Smooth muscle cell of trachea (primary cell): ENCODE measurements around the gene CDH16. TPM values are rescaled to one million over a fixed set of nuclear protein-coding genes. Genes with fewer than 3 reads are reported as not detected.

Source experiments
- total RNA-seq: library from RNA; depleted of rRNA; stranded (reverse); fragments of >200 nt; gene quantifications from 2 replicates; pipeline ENCODE4 v1.2.1, GENCODE V29; 2014

CDH16 gene, protein sequence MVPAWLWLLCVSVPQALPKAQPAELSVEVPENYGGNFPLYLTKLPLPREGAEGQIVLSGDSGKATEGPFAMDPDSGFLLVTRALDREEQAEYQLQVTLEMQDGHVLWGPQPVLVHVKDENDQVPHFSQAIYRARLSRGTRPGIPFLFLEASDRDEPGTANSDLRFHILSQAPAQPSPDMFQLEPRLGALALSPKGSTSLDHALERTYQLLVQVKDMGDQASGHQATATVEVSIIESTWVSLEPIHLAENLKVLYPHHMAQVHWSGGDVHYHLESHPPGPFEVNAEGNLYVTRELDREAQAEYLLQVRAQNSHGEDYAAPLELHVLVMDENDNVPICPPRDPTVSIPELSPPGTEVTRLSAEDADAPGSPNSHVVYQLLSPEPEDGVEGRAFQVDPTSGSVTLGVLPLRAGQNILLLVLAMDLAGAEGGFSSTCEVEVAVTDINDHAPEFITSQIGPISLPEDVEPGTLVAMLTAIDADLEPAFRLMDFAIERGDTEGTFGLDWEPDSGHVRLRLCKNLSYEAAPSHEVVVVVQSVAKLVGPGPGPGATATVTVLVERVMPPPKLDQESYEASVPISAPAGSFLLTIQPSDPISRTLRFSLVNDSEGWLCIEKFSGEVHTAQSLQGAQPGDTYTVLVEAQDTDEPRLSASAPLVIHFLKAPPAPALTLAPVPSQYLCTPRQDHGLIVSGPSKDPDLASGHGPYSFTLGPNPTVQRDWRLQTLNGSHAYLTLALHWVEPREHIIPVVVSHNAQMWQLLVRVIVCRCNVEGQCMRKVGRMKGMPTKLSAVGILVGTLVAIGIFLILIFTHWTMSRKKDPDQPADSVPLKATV
- total RNA-seq: under 0.01 and 0.17 TPM in 2 replicates

DNA sequence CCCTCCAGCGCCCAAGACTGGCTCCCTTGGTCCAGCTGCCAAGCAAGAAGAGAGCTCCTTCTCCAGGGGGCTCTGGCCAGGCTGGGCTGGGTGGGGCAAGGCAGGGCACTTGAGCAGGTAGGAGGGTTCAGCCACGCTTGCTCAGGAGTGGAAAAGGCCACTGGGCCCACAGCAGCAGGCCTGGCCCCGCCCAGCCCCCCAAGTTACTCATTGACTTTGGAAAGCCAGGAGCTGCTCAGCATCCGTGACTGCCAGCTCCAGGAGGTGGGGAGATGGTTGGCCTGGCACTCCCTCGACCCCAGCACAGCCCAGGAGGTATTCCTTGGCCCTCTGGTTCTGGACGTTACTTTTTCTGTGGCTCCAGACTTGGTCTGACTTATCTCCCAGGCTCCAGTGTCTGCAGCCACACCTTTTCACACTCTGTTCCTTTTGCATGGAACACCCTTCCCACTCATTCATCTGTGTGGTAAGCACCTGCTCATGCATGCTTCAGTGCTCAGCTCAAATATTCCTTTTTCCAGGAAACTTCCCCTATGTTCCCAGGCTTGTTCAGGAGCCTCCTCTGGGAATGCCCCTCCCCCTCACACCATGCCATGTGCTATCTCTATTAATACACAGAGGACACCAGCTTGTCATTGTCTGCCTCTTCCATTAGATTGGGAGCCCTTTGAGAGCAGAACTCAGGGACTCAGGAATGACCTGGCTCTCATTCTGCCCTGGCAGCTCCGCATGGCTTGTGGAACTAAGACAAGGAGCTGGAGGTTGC lies at the start of gene CDH16:
TSS of gene CDH16 (minus strand) at position 83 of the 766 bp plus-strand sequence. CDS start 820 bp downstream, outside the sequence.

DNA sequence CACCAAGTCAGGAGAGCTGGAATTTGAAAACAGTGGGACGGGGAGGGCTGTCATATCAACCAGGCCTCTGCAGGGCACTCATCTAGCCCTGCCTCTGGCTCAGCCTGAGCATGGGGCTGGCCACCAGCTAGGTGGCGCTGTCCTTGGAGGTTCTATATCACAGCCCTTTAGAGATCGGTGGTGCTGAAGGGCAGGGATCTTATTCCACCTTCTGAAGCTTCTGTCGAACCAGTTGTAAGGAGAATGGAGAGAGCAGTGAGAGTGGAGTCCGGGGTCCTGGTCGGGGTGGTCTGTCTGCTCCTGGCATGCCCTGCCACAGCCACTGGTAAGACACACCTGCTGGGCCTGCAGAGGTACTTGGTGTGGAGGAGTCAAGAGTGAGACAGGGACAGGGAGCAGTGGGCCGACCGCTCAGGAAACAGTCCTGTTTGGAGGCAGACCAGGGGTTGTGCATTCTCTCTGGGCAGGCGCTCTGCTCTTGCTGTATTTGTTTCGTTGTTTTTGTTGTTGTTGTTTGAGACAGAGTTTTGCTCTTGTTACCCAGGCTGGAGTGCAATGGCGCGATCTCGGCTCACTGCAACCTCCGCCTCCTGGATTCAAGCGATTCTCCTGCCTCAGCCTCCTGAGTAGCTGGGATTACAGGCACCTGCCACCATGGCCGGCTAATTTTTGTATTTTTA lies 42.5 kb upstream of the CDH16 start, which contains the start of gene CES3:
TSS of gene CES3 (plus strand) at position 202 of the 680 bp plus-strand sequence. CDS start at position 244, 42 bp downstream.

DNA sequence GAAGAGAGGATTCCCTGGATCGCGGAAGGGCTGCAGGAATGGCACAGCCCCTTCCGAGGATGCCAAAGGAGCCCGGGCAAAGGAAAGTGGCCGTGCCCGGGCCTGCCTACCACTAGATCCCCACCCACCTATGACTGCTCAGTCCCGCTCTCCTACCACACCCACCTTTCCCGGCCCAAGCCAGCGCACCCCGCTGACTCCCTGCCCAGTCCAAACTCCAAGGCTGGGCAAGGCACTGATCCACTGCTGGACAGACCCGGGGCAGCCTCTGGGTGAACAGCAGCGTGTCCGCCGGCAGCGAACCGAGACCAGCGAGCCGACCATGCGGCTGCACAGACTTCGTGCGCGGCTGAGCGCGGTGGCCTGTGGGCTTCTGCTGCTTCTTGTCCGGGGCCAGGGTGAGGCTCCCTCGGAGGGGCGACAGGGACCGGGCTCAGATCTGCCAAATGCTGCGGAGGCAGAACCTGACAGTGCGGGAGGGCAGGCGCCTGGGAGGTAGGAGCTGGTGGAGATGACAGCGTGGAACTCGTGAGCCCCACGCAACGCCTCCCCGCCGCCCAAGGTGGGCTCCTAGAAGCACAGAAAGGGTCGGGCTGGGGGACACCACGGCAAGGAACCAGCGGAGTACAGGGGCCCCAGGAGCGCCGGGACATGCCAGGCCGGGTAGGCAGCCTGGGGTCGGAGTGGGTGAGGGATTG lies 16.8 kb upstream of the CDH16 start, which contains the start of gene CES2:
TSS of gene CES2 (plus strand) at position 203 of the 698 bp plus-strand sequence. CDS start at position 323, 120 bp downstream.

DNA sequence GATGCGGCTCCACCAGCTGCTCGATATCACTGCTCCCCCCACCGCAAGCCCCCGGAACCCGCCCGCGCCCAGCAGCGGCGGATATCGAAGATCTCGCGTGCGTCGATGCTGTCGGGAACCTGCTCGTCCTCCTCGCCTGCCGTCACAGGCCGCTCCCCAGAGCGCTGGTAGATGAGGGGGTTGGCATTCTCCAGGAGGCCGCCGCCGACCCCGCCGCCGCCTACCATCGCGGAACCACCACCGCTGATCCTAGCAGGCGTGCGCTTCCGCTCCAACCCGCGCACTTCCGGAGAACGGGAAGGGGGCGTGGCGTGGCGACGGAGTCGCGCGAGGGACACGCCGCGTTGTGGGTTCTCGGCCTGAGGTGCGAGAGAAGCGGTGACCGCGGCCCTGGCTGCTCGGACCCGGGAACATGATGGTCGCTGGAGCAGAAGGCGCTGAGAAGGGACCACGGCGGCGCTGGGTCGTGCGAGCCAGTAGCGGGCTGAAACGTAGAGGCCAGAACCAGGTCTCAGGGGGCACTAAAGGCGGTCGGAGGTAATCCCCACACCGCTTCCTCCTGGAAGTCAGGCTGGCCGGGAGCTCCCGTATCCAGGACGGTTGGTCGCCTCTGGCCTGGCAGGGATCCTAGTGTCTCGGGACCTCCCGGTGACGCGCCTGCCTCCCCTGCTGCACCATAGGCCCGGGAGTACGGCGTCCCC lies 15.6 kb upstream of the CDH16 start, which contains the start of gene CIAO2B:
TSS of gene CIAO2B (minus strand) at position 265 of the 701 bp plus-strand sequence. CDS start at position 227, 38 bp downstream.

DNA sequence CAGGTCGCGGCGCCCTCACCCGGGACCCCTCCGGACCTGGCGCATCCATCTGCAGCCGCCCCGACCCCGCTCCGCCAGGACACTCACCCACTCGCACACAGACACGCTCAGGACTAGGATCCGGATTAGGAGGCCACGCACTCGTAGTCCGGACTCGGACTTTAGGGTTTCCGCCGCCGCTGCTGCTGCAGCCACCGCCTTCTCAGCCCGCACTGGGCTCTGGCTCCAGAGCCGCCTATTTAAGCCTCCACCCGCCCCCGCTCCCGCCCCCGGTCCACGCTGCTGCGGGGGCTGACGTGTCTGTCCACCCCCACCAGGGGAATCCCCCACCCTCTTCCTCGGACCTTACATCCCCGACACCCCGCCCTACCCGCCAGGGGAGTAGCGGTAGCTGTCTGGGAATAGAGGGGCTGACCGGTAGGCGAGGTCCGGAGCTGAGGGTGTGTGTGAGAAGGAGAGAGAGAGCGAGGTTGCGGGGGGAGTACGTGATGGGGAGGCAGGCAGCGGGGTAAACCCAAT lies 6.7 kb upstream of the CDH16 start, which contains the start of gene RRAD:
TSS of gene RRAD (minus strand) at position 214 of the 519 bp plus-strand sequence. CDS start 356 bp downstream, outside the sequence.

DNA sequence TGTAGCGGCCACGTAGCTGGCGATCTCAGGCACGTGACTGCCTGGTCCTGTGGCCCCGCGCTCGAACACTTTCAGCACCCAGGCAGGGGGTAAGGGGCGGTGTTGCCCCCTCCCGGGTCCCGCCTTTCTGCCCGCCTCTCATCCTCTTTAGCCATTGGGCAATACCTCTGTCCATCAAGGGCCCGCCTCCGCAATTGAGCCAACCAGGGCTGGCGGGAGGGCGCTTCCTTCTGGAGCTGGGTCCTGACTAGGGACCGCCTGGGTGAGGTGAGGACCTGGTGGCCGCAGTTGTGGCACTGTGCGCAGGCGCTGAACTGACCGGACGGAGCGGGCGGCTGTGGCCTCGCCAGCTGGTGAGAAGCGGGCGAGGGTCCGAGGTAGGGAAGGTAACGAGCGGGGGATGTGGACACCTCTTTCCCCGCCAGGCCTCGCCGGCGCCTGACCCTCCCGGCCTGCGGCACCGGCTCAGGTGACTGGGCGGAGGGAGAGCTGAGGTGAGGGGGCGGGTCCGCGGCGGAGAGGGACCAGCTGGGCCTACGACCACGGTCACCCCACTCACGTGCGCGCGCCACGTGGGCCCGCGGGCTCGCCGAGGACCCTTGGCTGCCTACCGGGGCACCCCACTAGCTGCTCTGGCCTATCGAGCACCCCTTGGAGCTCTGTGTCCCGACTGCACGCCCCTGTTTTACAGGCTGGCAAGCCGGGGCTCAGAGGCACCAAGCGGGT lies 38.2 kb downstream of the CDH16 start, which contains the start of gene PDP2:
TSS of gene PDP2 (plus strand) at position 228 of the 726 bp plus-strand sequence. CDS start 3,770 bp downstream, outside the sequence.

Other genes starting within 250 kb of the CDH16 start
- gene CMTM4, start 222.1 kb downstream of the CDH16 start, total RNA-seq: 7.7 and 8.9 TPM in 2 replicates
- gene DYNC1LI2, start 167.3 kb downstream of the CDH16 start, total RNA-seq: 179 and 194 TPM in 2 replicates
- gene TERB1, start 117.3 kb downstream of the CDH16 start, total RNA-seq: not detected in 2 replicates
- gene NAE1, start 87.9 kb downstream of the CDH16 start, total RNA-seq: 53.1 and 78.5 TPM in 2 replicates
- not detected in 2 replicates for gene CA7, start 74.5 kb downstream of the CDH16 start, total RNA-seq
- 6.1 and 14.5 TPM in 2 replicates for gene PDP2, start 38.4 kb downstream of the CDH16 start, total RNA-seq
- 1.7 and 26.5 TPM in 2 replicates for gene RRAD, start 6.7 kb upstream of the CDH16 start, total RNA-seq
- gene CIAO2B, start 15.5 kb upstream of the CDH16 start, total RNA-seq: 127 and 153 TPM in 2 replicates
- 26.3 and 56.6 TPM in 2 replicates for gene CES2, start 16.6 kb upstream of the CDH16 start, total RNA-seq
- gene CES3, start 42.4 kb upstream of the CDH16 start, total RNA-seq: 0.66 and 1.9 TPM in 2 replicates
- 1.6 and 6.5 TPM in 2 replicates for gene CES4A, start 69.7 kb upstream of the CDH16 start, total RNA-seq
- 53.4 and 89.9 TPM in 2 replicates for gene CBFB, start 110.3 kb upstream of the CDH16 start, total RNA-seq
- gene PHAF1, start 191.1 kb upstream of the CDH16 start, total RNA-seq: 16.0 and 19.4 TPM in 2 replicates
- gene B3GNT9, start 232.1 kb upstream of the CDH16 start, total RNA-seq: 55.6 and 102 TPM in 2 replicates
- 25.3 and 35.1 TPM in 2 replicates for gene TRADD, start 241.0 kb upstream of the CDH16 start, total RNA-seq
- gene FBXL8, start 241.1 kb upstream of the CDH16 start, total RNA-seq: 21.7 and 26.3 TPM in 2 replicates
- gene HSF4, start 245.9 kb upstream of the CDH16 start, total RNA-seq: 12.9 and 50.4 TPM in 2 replicates